Activated CD8-positive, alpha-beta memory T cell treated with anti-CD3 and anti-CD28 coated beads, Interleukin-2, amount 50 U/mL, for 4 hours (primary cell): Measurements from ENCODE around the gene CREB5.
"Not testable (repeated sequence)": the region's sequence is repeated elsewhere in the genome, so short reads cannot be mapped to it uniquely, and the experiment has no call there.

ENCODE experiments used
- DNase-seq: peaks from one replicate; pipeline ENCODE4 v3.0.0-alpha.2; 2020

The CREB5 gene

GRCh38 chr7:28411876-28412662, at the start of gene CREB5:
Gene CREB5 (plus strand): TSS chr7:28412518. CDS start chr7:28412915, 397 bp downstream.
- DNase-seq: no peak

GRCh38 chr7:28362812-28363211, 49.5 kb upstream of the CREB5 start:
- DNase-seq: no peak

GRCh38 chr7:28364082-28364481, 48.2 kb upstream of the CREB5 start:
- no peak for DNase-seq

GRCh38 chr7:28369523-28369922, 42.8 kb upstream of the CREB5 start:
- no peak for DNase-seq

- no peak for DNase-seq
Measured at GRCh38 chr7:28371846-28372245, 40.5 kb upstream of the CREB5 start.

- DNase-seq: no peak
Measured at GRCh38 chr7:28373990-28374389, 38.3 kb upstream of the CREB5 start.

GRCh38 chr7:28375729-28376128, 36.6 kb upstream of the CREB5 start:
- no peak for DNase-seq

- no peak for DNase-seq
Measured at GRCh38 chr7:28376634-28377033, 35.7 kb upstream of the CREB5 start.

- no peak for DNase-seq
Measured at GRCh38 chr7:28378574-28379149, 33.7 kb upstream of the CREB5 start.

- DNase-seq: no peak
Measured at GRCh38 chr7:28381466-28381865, 30.9 kb upstream of the CREB5 start.

GRCh38 chr7:28382144-28382543, 30.2 kb upstream of the CREB5 start:
- no peak for DNase-seq

GRCh38 chr7:28383975-28384374, 28.3 kb upstream of the CREB5 start:
- DNase-seq: no peak

GRCh38 chr7:28389504-28390395, 22.6 kb upstream of the CREB5 start:
- DNase-seq: no peak

- DNase-seq: no peak
Measured at GRCh38 chr7:28390426-28390825, 21.9 kb upstream of the CREB5 start.

GRCh38 chr7:28392289-28392688, 20.0 kb upstream of the CREB5 start:
- no peak for DNase-seq

- no peak for DNase-seq
Measured at GRCh38 chr7:28395404-28395803, 16.9 kb upstream of the CREB5 start.

- DNase-seq: no peak
Measured at GRCh38 chr7:28395831-28396230, 16.5 kb upstream of the CREB5 start.

GRCh38 chr7:28397141-28397540, 15.2 kb upstream of the CREB5 start:
- no peak for DNase-seq

- DNase-seq: no peak
Measured at GRCh38 chr7:28400838-28401360, 11.4 kb upstream of the CREB5 start.

GRCh38 chr7:28401567-28401966, 10.8 kb upstream of the CREB5 start:
- not testable (repeated sequence) for DNase-seq

GRCh38 chr7:28405662-28406061, 6.7 kb upstream of the CREB5 start:
- DNase-seq: no peak

- DNase-seq: no peak
Measured at GRCh38 chr7:28406192-28406591, 6.1 kb upstream of the CREB5 start.

- no peak for DNase-seq
Measured at GRCh38 chr7:28407651-28408050, 4.7 kb upstream of the CREB5 start.
